ENCODE results near the gene CNPY1.

DNA sequence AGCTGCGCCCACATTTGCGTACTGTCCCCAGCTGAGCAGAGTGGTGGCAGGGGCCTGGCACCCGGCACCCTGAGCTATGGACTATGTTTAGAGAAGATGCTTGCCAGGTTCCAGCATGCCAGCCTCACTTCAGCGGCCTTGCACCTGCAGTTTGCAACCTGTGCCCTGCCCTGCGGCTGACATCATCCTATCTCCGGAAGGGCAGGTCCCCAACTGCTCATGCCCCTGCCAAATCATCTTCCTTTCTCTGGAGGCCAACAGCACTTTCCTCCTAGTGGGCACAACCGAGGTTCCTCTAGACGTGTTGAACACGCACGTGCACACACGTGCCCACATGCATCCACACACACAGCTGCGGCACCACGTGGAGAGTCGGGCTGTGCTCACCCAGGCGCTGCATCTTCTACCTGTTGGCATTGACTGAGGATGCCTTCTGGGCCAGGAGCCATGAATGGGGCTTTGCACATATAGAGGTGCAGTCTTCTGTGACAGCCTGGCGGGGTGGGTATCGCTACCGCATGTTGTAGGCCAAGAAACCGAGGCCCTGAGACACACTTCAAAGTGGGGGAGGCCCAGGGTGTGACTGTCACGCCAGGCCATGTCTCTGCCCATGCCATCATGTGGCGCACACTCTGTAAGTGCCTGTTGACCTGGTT lies 24.5 kb downstream of the CNPY1 start:
- no peak for TF ChIP-seq CTCF (IDR thresholded peaks at IDR 0.05; ENCODE audit: poor library complexity, severe bottlenecking)
- no peak for TF ChIP-seq MXI1 (conservative IDR thresholded peaks at IDR 0.05; ENCODE audit: poor library complexity, severe bottlenecking)
